ENCODE measurements around the gene NOS1AP.

The NOS1AP gene

GRCh38 chr1:162380061-162380846, 310.8 kb downstream of the NOS1AP start:
- no peak for TF ChIP-seq FOXP2 (optimal IDR thresholded peaks at IDR 0.05; ENCODE audit: borderline replicate concordance, extremely low read depth, extremely low read length, insufficient read depth)
- no peak for TF ChIP-seq TAF1 (IDR thresholded peaks at IDR 0.05; ENCODE audit: borderline replicate concordance, insufficient read depth, low read length)
- no peak for TF ChIP-seq SIN3A (IDR thresholded peaks at IDR 0.05; ENCODE audit: borderline replicate concordance, insufficient read depth, low read length)
- no peak for TF ChIP-seq POLR2AphosphoS5 (IDR thresholded peaks at IDR 0.05; ENCODE audit: low read depth, low read length)
- no peak for TF ChIP-seq REST (IDR thresholded peaks at IDR 0.05; ENCODE audit: insufficient read depth in 1 of 2, low read depth in 2 of 2, low read length in 2 of 2)

- TF ChIP-seq POLR2AphosphoS5 (IDR thresholded peaks at IDR 0.05; ENCODE audit: low read depth, low read length) (no peak), SIN3A (IDR thresholded peaks at IDR 0.05; ENCODE audit: borderline replicate concordance, insufficient read depth, low read length) (no peak), REST (IDR thresholded peaks at IDR 0.05; ENCODE audit: insufficient read depth in 1 of 2, low read depth in 2 of 2, low read length in 2 of 2) (no peak), FOXP2 (optimal IDR thresholded peaks at IDR 0.05; ENCODE audit: borderline replicate concordance, extremely low read depth, extremely low read length, insufficient read depth) (no peak), TAF1 (IDR thresholded peaks at IDR 0.05; ENCODE audit: borderline replicate concordance, insufficient read depth, low read length) (no peak)
Measured at GRCh38 chr1:162381383-162381782, 311.9 kb downstream of the NOS1AP start, which contains the start of gene C1orf226. C1orf226 (plus strand) TSS chr1:162381728; CDS start chr1:162381902, 174 bp downstream.

GRCh38 chr1:162381941-162382750, 312.7 kb downstream of the NOS1AP start:
- no peak for TF ChIP-seq POLR2AphosphoS5 (IDR thresholded peaks at IDR 0.05; ENCODE audit: low read depth, low read length)

- TF ChIP-seq SIN3A (IDR thresholded peaks at IDR 0.05; ENCODE audit: borderline replicate concordance, insufficient read depth, low read length) (no peak), FOXP2 (optimal IDR thresholded peaks at IDR 0.05; ENCODE audit: borderline replicate concordance, extremely low read depth, extremely low read length, insufficient read depth) (no peak), POLR2AphosphoS5 (IDR thresholded peaks at IDR 0.05; ENCODE audit: low read depth, low read length) (no peak), REST (IDR thresholded peaks at IDR 0.05; ENCODE audit: insufficient read depth in 1 of 2, low read depth in 2 of 2, low read length in 2 of 2) (no peak)
Measured at GRCh38 chr1:162383091-162383490, 313.6 kb downstream of the NOS1AP start.

GRCh38 chr1:162383516-162383915, 314.0 kb downstream of the NOS1AP start:
- TF ChIP-seq FOXP2 (optimal IDR thresholded peaks at IDR 0.05; ENCODE audit: borderline replicate concordance, extremely low read depth, extremely low read length, insufficient read depth) (no peak), POLR2AphosphoS5 (IDR thresholded peaks at IDR 0.05; ENCODE audit: low read depth, low read length) (no peak), TAF1 (IDR thresholded peaks at IDR 0.05; ENCODE audit: borderline replicate concordance, insufficient read depth, low read length) (no peak), REST (IDR thresholded peaks at IDR 0.05; ENCODE audit: insufficient read depth in 1 of 2, low read depth in 2 of 2, low read length in 2 of 2) (no peak), SIN3A (IDR thresholded peaks at IDR 0.05; ENCODE audit: borderline replicate concordance, insufficient read depth, low read length) (no peak)

Measured in PFSK-1 (cell line).